Activated naive CD4-positive, alpha-beta T cell treated with anti-CD3 and anti-CD28 coated beads, Interleukin-2, amount 50 U/mL, for 24 hours (primary cell): Measurements from ENCODE around the gene A4GALT.

Experiments used
- H3K27ac Mint-ChIP-seq: one replicate; pipeline ENCODE4 v1.8.0; 2021; ENCODE audit warnings: mild to moderate bottlenecking, mixed read lengths
- H3K27me3 Mint-ChIP-seq: one replicate; pipeline ENCODE4 v1.8.0; 2021; ENCODE audit warnings: mixed read lengths
- H3K36me3 Mint-ChIP-seq: one replicate; pipeline ENCODE4 v1.8.0; 2021; ENCODE audit warnings: mixed read lengths
- H3K4me1 Mint-ChIP-seq: one replicate; pipeline ENCODE4 v1.8.0; 2021; ENCODE audit warnings: mixed read lengths
- H3K4me3 Mint-ChIP-seq: one replicate; pipeline ENCODE4 v1.8.0; 2021; ENCODE audit warnings: mild to moderate bottlenecking, mixed read lengths
- H3K9me3 Mint-ChIP-seq: one replicate; pipeline ENCODE4 v1.8.0; 2021; ENCODE audit warnings: mixed read lengths

A4GALT gene

DNA sequence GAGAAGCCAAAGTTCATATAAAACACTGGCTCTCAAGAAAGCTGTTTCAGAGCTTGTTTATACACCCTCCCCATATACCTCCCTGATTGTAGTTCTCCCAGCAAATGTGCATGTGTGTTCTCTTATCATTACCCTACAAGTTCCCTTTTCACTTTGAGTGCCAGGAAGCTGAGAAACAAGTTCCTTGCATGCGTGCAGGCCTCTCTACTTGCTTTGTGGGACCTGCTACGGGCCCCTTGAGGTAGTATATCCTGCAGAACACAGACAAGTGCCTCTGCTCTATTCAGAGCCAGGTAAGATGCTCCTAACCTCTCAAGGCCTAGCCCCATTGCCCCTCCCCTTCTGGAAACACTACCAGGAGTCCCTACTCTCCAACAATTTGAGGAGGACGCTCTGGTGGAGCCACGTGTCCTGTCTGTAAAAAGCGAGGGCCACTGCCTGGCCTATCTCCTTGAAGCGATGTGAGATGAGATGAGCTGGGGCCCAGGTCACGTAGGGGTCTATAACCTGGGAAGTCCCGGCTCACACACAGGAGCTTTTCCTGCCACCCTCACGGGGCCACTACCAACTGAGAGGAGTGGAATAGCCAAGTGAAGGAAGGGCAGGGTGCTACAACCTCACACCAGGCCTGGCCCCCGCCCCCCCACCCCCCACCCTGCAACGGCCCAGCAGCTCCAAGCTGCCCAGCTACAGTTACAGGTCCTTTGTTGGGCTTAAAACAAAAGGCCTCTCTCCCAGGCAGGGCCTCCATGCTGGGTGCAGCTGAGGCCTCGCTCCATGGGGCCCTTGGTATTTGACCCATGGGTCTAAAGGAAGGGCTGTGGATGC, 77.7 kb downstream of the A4GALT start:
- Mint-ChIP-seq H3K4me3 (no peak overlapping the region), H3K9me3 (no peaks in the 10 kb centered on the region), H3K27ac (no peak overlapping the region), H3K27me3 (no peaks in the 10 kb centered on the region), H3K36me3 (no peaks in the 10 kb centered on the region), H3K4me1 (peaks cover 31% of the 10 kb centered on the region)
